Measurements from ENCODE around the gene ITPR2.
"Not testable (repeated sequence)": the region's sequence is repeated elsewhere in the genome, so short reads cannot be mapped to it uniquely, and the experiment has no call there.

ITPR2 gene

GRCh38 chr12:26789731-26790644 lies 43.0 kb downstream of the ITPR2 start:
- no peaks in the 10 kb centered on the region for H3K27me3 Mint-ChIP-seq (ENCODE audit: low read depth)
- peaks cover 7% of the 10 kb centered on the region for H3K9me3 Mint-ChIP-seq

GRCh38 chr12:26786865-26787514 lies 46.0 kb downstream of the ITPR2 start:
- Mint-ChIP-seq H3K27ac (peak overlapping the region in 1 of 3 experiments; percentile 18), H3K27me3 (ENCODE audit: low read depth) (no peaks in the 10 kb centered on the region), H3K36me3 (ENCODE audit: low read depth) (peaks cover 36% of the 10 kb centered on the region), H3K4me1 (peaks cover 4% of the 10 kb centered on the region), H3K9me3 (peaks cover 23% of the 10 kb centered on the region), H3K4me3 (no peak overlapping the region)
- no peak for TF ChIP-seq CTCF (IDR thresholded peaks at IDR 0.05; ENCODE audit: unreplicated experiment in 3 of 3)

More at GRCh38 chr12:26789731-26790644, 43.0 kb downstream of the ITPR2 start:
- no peak overlapping the region for H3K4me3 Mint-ChIP-seq
- H3K36me3 Mint-ChIP-seq (ENCODE audit: low read depth) = peaks cover 15% of the 10 kb centered on the region
- peak overlapping the region in 1 of 3 experiments; percentile 47 for H3K27ac Mint-ChIP-seq
- no peaks in the 10 kb centered on the region for H3K4me1 Mint-ChIP-seq
- TF ChIP-seq CTCF (IDR thresholded peaks at IDR 0.05; ENCODE audit: unreplicated experiment in 3 of 3) = no peak

- H3K36me3 Mint-ChIP-seq (ENCODE audit: low read depth) = peaks cover 38% of the 10 kb centered on the region
- H3K4me3 Mint-ChIP-seq = no peak overlapping the region
- peaks cover 4% of the 10 kb centered on the region for H3K4me1 Mint-ChIP-seq
- H3K27ac Mint-ChIP-seq = peak overlapping the region in 1 of 3 experiments; percentile 18
- TF ChIP-seq CTCF (IDR thresholded peaks at IDR 0.05; ENCODE audit: unreplicated experiment in 3 of 3) = no peak
- peaks cover 24% of the 10 kb centered on the region for H3K9me3 Mint-ChIP-seq
- no peaks in the 10 kb centered on the region for H3K27me3 Mint-ChIP-seq (ENCODE audit: low read depth)
Observed at GRCh38 chr12:26786491-26786864, 46.5 kb downstream of the ITPR2 start.

- H3K27me3 Mint-ChIP-seq (ENCODE audit: low read depth); H3K4me1 Mint-ChIP-seq; H3K27ac Mint-ChIP-seq; H3K4me3 Mint-ChIP-seq: not testable (repeated sequence)
- Mint-ChIP-seq H3K9me3 (peaks cover 39% of the 10 kb centered on the region), H3K36me3 (ENCODE audit: low read depth) (peaks cover 54% of the 10 kb centered on the region)
Observed at GRCh38 chr12:26783816-26784379, 49.1 kb downstream of the ITPR2 start.

GRCh38 chr12:26783131-26783526 lies 49.9 kb downstream of the ITPR2 start:
- no peak for TF ChIP-seq CTCF (IDR thresholded peaks at IDR 0.05; ENCODE audit: unreplicated experiment in 3 of 3)
- Mint-ChIP-seq H3K27me3 (ENCODE audit: low read depth) (no peaks in the 10 kb centered on the region), H3K9me3 (peaks cover 40% of the 10 kb centered on the region), H3K4me1 (peaks cover 4% of the 10 kb centered on the region), H3K4me3 (no peak overlapping the region), H3K27ac (no peak overlapping the region), H3K36me3 (ENCODE audit: low read depth) (peaks cover 53% of the 10 kb centered on the region)

GRCh38 chr12:26782372-26783130 lies 50.4 kb downstream of the ITPR2 start:
- Mint-ChIP-seq H3K36me3 (ENCODE audit: low read depth) (peaks cover 56% of the 10 kb centered on the region), H3K27me3 (ENCODE audit: low read depth) (no peaks in the 10 kb centered on the region), H3K9me3 (peaks cover 43% of the 10 kb centered on the region), H3K27ac (no peak overlapping the region), H3K4me3 (no peak overlapping the region), H3K4me1 (peaks cover 4% of the 10 kb centered on the region)
- TF ChIP-seq CTCF (IDR thresholded peaks at IDR 0.05; ENCODE audit: unreplicated experiment in 3 of 3) = no peak

GRCh38 chr12:26780656-26781055 lies 52.3 kb downstream of the ITPR2 start:
- H3K27me3 Mint-ChIP-seq (ENCODE audit: low read depth); H3K4me3 Mint-ChIP-seq; H3K27ac Mint-ChIP-seq; H3K4me1 Mint-ChIP-seq: not testable (repeated sequence)
- Mint-ChIP-seq H3K36me3 (ENCODE audit: low read depth) (peaks cover 66% of the 10 kb centered on the region), H3K9me3 (peaks cover 55% of the 10 kb centered on the region)

GRCh38 chr12:26778173-26778775 lies 54.7 kb downstream of the ITPR2 start:
- Mint-ChIP-seq H3K36me3 (ENCODE audit: low read depth) (peaks cover 69% of the 10 kb centered on the region), H3K9me3 (peaks cover 53% of the 10 kb centered on the region)
- not testable (repeated sequence) for H3K27ac Mint-ChIP-seq; H3K4me3 Mint-ChIP-seq; H3K4me1 Mint-ChIP-seq; H3K27me3 Mint-ChIP-seq (ENCODE audit: low read depth)

Measured in nephron (organoid).